Esophagus squamous epithelium (tissue), 5 donors: ENCODE results near the gene NAV3. TPM values are rescaled to one million over a fixed set of nuclear protein-coding genes. Genes with fewer than 3 reads are reported as not detected.

Source experiments
- DNase-seq: peaks from one replicate; lab custom pipeline; 2025; lab: John Stamatoyannopoulos, UW
- H3K27ac ChIP-seq, 4 donors: fragments of 200-600 bp; sonication (generic); one replicate each; pipeline ENCODE4 v1.5.1; 2016 to 2019; ENCODE audit warnings: mild to moderate bottlenecking in 1 of 4
- H3K27me3 ChIP-seq, 4 donors: fragments of 200-600 bp; sonication (generic); 1 replicate in 3 of 4; 2 replicates in 1 of 4; pipeline versions ENCODE4 v1.5.1 to v1.6.0; 2017 to 2021; ENCODE audit warnings: antibody characterized with exemption in 1 of 4
- H3K36me3 ChIP-seq, 3 donors: fragments of 200-600 bp; sonication (generic); one replicate each; pipeline ENCODE4 v1.5.1; 2016 to 2019
- H3K4me1 ChIP-seq, 3 donors: fragments of 200-600 bp; sonication (generic); one replicate each; pipeline ENCODE4 v1.5.1; 2017 to 2019
- H3K4me3 ChIP-seq, 4 donors: fragments of 200-600 bp; sonication (generic); 1 replicate in 3 of 4; 2 replicates in 1 of 4; pipeline ENCODE4 v1.5.1; 2016 to 2019; ENCODE audit warnings: mild to moderate bottlenecking in 2 of 4, moderate library complexity in 1 of 4
- H3K9me3 ChIP-seq, 3 donors: fragments of 200-600 bp; sonication (generic); one replicate each; pipeline ENCODE4 v1.5.1; 2016 to 2019
- CTCF ChIP-seq, 6 experiments: fragments of 450-650 bp in 4 of 6; fragments of 200-600 bp in 2 of 6; sonication (generic) in 2 of 6; IDR thresholded peaks; one replicate each; pipeline ENCODE4 v1.5.1; 2016 to 2019; ENCODE audit warnings: antibody characterized with exemption in 6 of 6, mild to moderate bottlenecking in 4 of 6, moderate library complexity in 4 of 6
- POLR2A ChIP-seq, 4 donors: fragments of 450-650 bp; IDR thresholded peaks; one replicate each; pipeline ENCODE4 v1.6.1; 2017; ENCODE audit warnings: antibody characterized with exemption in 4 of 4, mild to moderate bottlenecking in 4 of 4, moderate library complexity in 3 of 4
- WGBS, 2 donors: methylation state at CpG; one replicate each; pipeline ENCODE4 v1.1.5; 2018; 5-methylcytosine and 5-hydroxymethylcytosine counted together
- intact Hi-C: fragments of 100-400 bp; cut with DNase I; formaldehyde crosslinking; loops from one replicate; pipeline ENCODE4 v1.15.0; 2022
- total RNA-seq, 4 donors: library from RNA; depleted of rRNA; stranded (reverse); fragments of >200 nt; gene quantifications; one replicate each; pipeline ENCODE4 v1.1.0, GENCODE V29; 2016
- donor health status: DM: yes; HTN: yes; CAD: no.

NAV3 gene
- total RNA-seq, 4 donors from 2014 or later, result 0.34 to 4.6 (median 3.2) TPM

DNA sequence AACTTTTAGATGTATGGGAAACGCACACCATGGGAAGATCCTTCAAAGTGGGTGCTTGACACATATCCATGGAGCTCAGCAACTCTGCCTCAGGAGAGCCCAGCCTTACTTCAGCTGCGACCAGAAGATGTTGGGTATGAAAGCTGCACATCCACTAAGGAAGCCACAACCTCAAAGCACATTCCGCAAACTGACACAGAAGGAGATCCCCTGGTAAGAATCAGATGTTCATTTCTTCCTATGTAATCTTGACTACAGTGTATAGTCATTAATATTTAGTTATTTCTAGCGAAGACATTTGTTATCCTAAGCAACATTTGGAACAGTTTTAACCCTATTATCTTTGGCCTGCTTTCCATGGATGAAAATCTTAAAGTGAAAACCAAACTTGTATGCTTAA, 374.2 kb downstream of the NAV3 start:
- DNase-seq, result no peak
- Histone ChIP-seq H3K4me3 (no peak overlapping the region), H3K27me3 (no peaks in the 10 kb centered on the region), H3K4me1 (no peaks in the 10 kb centered on the region), H3K36me3 (no peaks in the 10 kb centered on the region), H3K9me3 (no peaks in the 10 kb centered on the region), H3K27ac (no peak overlapping the region)
- WGBS, 2 donors, result 84 to 90% methylated on average over 4 of the region's 4 CpGs
- intact Hi-C loops, result no loop called here
- TF ChIP-seq POLR2A (IDR thresholded peaks at IDR 0.05) (no peak), CTCF (IDR thresholded peaks at IDR 0.05) (no peak)

GRCh38 chr12:78208092-78208491, 377.4 kb downstream of the NAV3 start:
- no peak overlapping the region for H3K4me3 ChIP-seq
- intact Hi-C loops, result no loop called here

GRCh38 chr12:78209846-78210505, 379.3 kb downstream of the NAV3 start:
- no peaks in the 10 kb centered on the region for H3K27me3 ChIP-seq
- DNase-seq, result no peak
- no peaks in the 10 kb centered on the region for H3K36me3 ChIP-seq
- no peaks in the 10 kb centered on the region for H3K9me3 ChIP-seq
- WGBS, 2 donors, result 60 to 65% methylated on average over 11 to 12 of the region's 12 CpGs
- intact Hi-C loops, result no loop called here
- TF ChIP-seq CTCF (IDR thresholded peaks at IDR 0.05) (no peak), POLR2A (IDR thresholded peaks at IDR 0.05) (no peak)
- H3K4me3 ChIP-seq, result no peak overlapping the region
- no peaks in the 10 kb centered on the region for H3K4me1 ChIP-seq
- H3K27ac ChIP-seq, result no peak overlapping the region

More at GRCh38 chr12:78208092-78208491, 377.4 kb downstream of the NAV3 start:
- DNase-seq, result no peak
- TF ChIP-seq POLR2A (IDR thresholded peaks at IDR 0.05), result no peak
- TF ChIP-seq CTCF (IDR thresholded peaks at IDR 0.05), result no peak
- H3K36me3 ChIP-seq, result no peaks in the 10 kb centered on the region
- H3K27me3 ChIP-seq, result no peaks in the 10 kb centered on the region
- H3K27ac ChIP-seq, result no peak overlapping the region
- no peaks in the 10 kb centered on the region for H3K4me1 ChIP-seq
- 77 to 89% methylated on average over 6 of the region's 6 CpGs for WGBS, 2 donors
- no peaks in the 10 kb centered on the region for H3K9me3 ChIP-seq

DNA sequence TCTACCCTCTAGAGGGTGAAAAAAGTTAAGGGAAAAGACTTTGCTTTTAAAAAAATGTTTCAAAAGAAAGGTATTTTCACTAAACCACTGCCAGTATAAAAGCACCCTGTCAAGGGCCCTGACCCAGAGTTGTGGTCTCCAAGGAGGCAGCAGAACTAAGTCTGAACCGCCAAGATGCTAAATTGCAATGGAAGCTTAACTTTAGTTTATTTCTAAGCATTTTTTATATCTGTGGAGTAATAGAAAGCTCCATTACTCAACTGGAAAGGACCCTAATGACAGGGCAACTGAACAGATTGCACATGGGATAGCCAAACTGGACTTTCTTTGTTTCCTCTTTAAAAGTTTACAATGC, 379.8 kb downstream of the NAV3 start:
- intact Hi-C loops, result no loop called here
- no peak overlapping the region for H3K27ac ChIP-seq
- TF ChIP-seq POLR2A (IDR thresholded peaks at IDR 0.05) (no peak), CTCF (IDR thresholded peaks at IDR 0.05) (no peak)
- no peak for DNase-seq
- H3K36me3 ChIP-seq, result no peaks in the 10 kb centered on the region
- no peaks in the 10 kb centered on the region for H3K9me3 ChIP-seq
- 73 to 77% methylated on average over 1 of the region's 1 CpG for WGBS, 2 donors
- H3K4me3 ChIP-seq, result no peak overlapping the region
- H3K27me3 ChIP-seq, result no peaks in the 10 kb centered on the region
- H3K4me1 ChIP-seq, result no peaks in the 10 kb centered on the region

DNA sequence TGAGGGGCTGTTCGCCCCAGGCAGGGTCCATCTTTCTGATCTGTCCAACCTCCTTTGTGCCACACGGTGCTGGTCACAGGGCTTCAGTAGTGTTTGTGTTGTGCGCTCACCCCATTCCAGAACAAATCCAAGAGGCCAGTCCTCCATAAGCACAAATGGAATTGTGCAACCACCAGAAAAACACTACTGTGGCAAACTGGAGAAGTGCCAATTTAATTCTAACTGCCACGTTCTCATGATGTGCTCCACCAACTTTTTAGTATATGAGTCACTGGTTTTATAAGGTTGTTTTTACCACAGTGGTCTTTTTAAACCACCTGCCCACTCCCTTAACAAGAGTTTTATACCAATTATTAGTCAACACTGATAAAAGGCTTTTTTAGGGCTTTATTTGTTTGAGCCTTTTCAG, 380.2 kb downstream of the NAV3 start:
- intact Hi-C loops, result no loop called here
- H3K4me1 ChIP-seq, result no peaks in the 10 kb centered on the region
- WGBS, 2 donors, result 52 to 63% methylated on average over 4 of the region's 4 CpGs
- no peaks in the 10 kb centered on the region for H3K27me3 ChIP-seq
- TF ChIP-seq CTCF (IDR thresholded peaks at IDR 0.05), result no peak
- TF ChIP-seq POLR2A (IDR thresholded peaks at IDR 0.05), result no peak
- no peaks in the 10 kb centered on the region for H3K36me3 ChIP-seq
- no peaks in the 10 kb centered on the region for H3K9me3 ChIP-seq
- no peak overlapping the region for H3K4me3 ChIP-seq
- DNase-seq, result no peak
- H3K27ac ChIP-seq, result no peak overlapping the region
